Measurements from ENCODE around the gene ATP11B.

The ATP11B gene

DNA sequence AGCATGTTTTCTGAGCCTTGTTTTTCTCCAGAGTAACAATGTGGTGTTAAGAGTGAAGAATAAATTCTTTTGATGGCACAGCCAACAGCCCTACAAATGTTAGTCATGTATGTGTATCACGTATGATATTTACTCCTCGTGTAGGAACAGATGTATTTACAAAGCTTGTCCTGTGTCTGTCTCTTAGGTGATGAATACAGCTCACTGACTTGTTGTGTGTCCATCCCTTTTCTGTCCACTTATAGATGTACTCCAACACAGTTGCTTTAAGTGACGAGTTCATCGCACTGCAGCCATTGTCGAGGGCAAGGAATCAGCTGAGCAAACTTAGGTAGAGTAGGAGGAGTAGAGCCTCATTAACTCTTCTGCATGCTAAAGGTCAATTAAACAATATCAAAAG, 108.9 kb downstream of the ATP11B start:
- Histone ChIP-seq H3K79me2 (ENCODE audit: insufficient read depth, low read length) (no peaks in the 10 kb centered on the region), H3K36me3 (ENCODE audit: low read length) (peaks cover 17% of the 10 kb centered on the region; the same call in 1 of the 2 replicates), H3K9me3 (ENCODE audit: insufficient read depth, low read length) (no peaks in the 10 kb centered on the region), H3K4me2 (ENCODE audit: low read depth, low read length, poor library complexity, severe bottlenecking) (no peak overlapping the region), H3K4me3 (ENCODE audit: insufficient read depth, low read length, poor library complexity, severe bottlenecking) (no peak overlapping the region), H3K9ac (ENCODE audit: low read length) (no peak overlapping the region), H3F3A (ENCODE audit: insufficient read depth) (0 out of 2 replicates have a peak, but pooled peaks cover 11% of the 10 kb centered on the region), H4K20me1 (ENCODE audit: low read depth, low read length) (no peaks in the 10 kb centered on the region), H2AFZ (ENCODE audit: low read depth, low read length, severe bottlenecking) (no peak overlapping the region), H3K27ac (ENCODE audit: low read depth, low read length) (no peak overlapping the region), H3K27me3 (ENCODE audit: low read length) (no peaks in the 10 kb centered on the region), H3K9me2 (replicated peaks; ENCODE audit: insufficient read depth, low read length) (no peaks in the 10 kb centered on the region)
- TF ChIP-seq, protein P1, sequence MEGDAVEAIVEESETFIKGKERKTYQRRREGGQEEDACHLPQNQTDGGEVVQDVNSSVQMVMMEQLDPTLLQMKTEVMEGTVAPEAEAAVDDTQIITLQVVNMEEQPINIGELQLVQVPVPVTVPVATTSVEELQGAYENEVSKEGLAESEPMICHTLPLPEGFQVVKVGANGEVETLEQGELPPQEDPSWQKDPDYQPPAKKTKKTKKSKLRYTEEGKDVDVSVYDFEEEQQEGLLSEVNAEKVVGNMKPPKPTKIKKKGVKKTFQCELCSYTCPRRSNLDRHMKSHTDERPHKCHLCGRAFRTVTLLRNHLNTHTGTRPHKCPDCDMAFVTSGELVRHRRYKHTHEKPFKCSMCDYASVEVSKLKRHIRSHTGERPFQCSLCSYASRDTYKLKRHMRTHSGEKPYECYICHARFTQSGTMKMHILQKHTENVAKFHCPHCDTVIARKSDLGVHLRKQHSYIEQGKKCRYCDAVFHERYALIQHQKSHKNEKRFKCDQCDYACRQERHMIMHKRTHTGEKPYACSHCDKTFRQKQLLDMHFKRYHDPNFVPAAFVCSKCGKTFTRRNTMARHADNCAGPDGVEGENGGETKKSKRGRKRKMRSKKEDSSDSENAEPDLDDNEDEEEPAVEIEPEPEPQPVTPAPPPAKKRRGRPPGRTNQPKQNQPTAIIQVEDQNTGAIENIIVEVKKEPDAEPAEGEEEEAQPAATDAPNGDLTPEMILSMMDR (IDR thresholded peaks at IDR 0.05; ENCODE audit: insufficient read depth, low read length, poor library complexity, severe bottlenecking) = no peak
- no peak for TF ChIP-seq EZH2phosphoT487 (conservative IDR thresholded peaks at IDR 0.05; ENCODE audit: low read length)

DNA sequence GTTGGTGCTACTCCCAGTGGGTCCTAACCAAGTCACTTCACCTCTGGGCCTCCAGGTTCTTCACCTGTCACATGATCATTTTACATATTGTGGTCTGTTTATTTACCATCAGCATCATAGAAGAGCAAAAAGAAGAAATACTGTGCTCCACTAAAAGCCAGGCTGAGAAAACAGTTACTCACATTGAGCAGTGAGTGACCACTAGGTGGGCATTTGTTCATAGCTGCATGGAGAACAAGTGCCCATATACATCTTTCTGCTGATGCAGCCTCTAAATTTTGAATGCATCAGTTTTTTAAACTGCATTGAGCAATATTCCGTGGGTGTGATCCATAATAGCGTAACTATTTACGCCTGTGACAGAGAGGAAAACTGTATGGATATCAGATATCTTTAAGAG, 110.9 kb downstream of the ATP11B start:
- H3F3A ChIP-seq (ENCODE audit: insufficient read depth) = peaks cover 19% of the 10 kb centered on the region; the same call in 1 of the 2 replicates
- H4K20me1 ChIP-seq (ENCODE audit: low read depth, low read length) = no peaks in the 10 kb centered on the region
- H3K4me3 ChIP-seq (ENCODE audit: insufficient read depth, low read length, poor library complexity, severe bottlenecking) = no peak overlapping the region
- TF ChIP-seq, protein P1 (IDR thresholded peaks at IDR 0.05; ENCODE audit: insufficient read depth, low read length, poor library complexity, severe bottlenecking) = no peak
- no peak overlapping the region for H2AFZ ChIP-seq (ENCODE audit: low read depth, low read length, severe bottlenecking)
- H3K36me3 ChIP-seq (ENCODE audit: low read length) = peaks cover 7% of the 10 kb centered on the region; the same call in 1 of the 2 replicates
- H3K9me2 ChIP-seq (replicated peaks; ENCODE audit: insufficient read depth, low read length) = no peaks in the 10 kb centered on the region
- H3K27ac ChIP-seq (ENCODE audit: low read depth, low read length) = no peak overlapping the region
- H3K27me3 ChIP-seq (ENCODE audit: low read length) = no peaks in the 10 kb centered on the region
- H3K9ac ChIP-seq (ENCODE audit: low read length) = no peak overlapping the region
- H3K9me3 ChIP-seq (ENCODE audit: insufficient read depth, low read length) = no peaks in the 10 kb centered on the region
- no peak overlapping the region for H3K4me2 ChIP-seq (ENCODE audit: low read depth, low read length, poor library complexity, severe bottlenecking)
- no peaks in the 10 kb centered on the region for H3K79me2 ChIP-seq (ENCODE audit: insufficient read depth, low read length)

DNA sequence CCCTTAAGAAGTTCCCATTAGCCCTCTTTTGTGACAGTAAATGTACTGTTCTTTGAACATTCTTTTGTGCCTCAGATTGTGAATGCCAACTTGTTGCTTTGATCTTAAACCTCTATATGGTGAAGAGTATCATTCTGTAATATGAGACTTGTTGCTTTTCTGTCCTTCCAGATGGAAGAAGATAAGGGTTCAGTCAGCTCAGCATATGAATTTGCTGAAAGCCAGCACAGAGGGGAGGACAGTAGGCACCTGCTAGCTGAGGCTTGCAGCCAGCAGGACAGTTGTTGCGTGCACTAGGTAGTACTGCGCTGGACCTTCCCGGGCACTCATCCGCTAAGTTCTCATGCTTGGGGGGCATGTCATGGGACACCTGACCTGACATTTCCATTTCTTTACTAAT, 112.3 kb downstream of the ATP11B start:
- H3K4me2 ChIP-seq (ENCODE audit: low read depth, low read length, poor library complexity, severe bottlenecking) = no peak overlapping the region
- H3K9me3 ChIP-seq (ENCODE audit: insufficient read depth, low read length) = no peaks in the 10 kb centered on the region
- peaks cover 19% of the 10 kb centered on the region; the same call in 1 of the 2 replicates for H3F3A ChIP-seq (ENCODE audit: insufficient read depth)
- H3K4me3 ChIP-seq (ENCODE audit: insufficient read depth, low read length, poor library complexity, severe bottlenecking) = no peak overlapping the region
- H3K79me2 ChIP-seq (ENCODE audit: insufficient read depth, low read length) = no peaks in the 10 kb centered on the region
- no peaks in the 10 kb centered on the region for H4K20me1 ChIP-seq (ENCODE audit: low read depth, low read length)
- no peaks in the 10 kb centered on the region for H3K27me3 ChIP-seq (ENCODE audit: low read length)
- H3K27ac ChIP-seq (ENCODE audit: low read depth, low read length) = peak overlapping the region; percentile 17; the same call in 1 of the 2 replicates
- no peak for TF ChIP-seq EZH2phosphoT487 (conservative IDR thresholded peaks at IDR 0.05; ENCODE audit: low read length)
- TF ChIP-seq, protein P1 (IDR thresholded peaks at IDR 0.05; ENCODE audit: insufficient read depth, low read length, poor library complexity, severe bottlenecking) = no peak
- no peaks in the 10 kb centered on the region for H3K9me2 ChIP-seq (replicated peaks; ENCODE audit: insufficient read depth, low read length)
- H3K36me3 ChIP-seq (ENCODE audit: low read length) = peaks cover 4% of the 10 kb centered on the region; the same call in 1 of the 2 replicates
- H2AFZ ChIP-seq (ENCODE audit: low read depth, low read length, severe bottlenecking) = no peak overlapping the region
- no peak overlapping the region for H3K9ac ChIP-seq (ENCODE audit: low read length)
